ENCODE data around the gene DOCK4.

- TF ChIP-seq BHLHE40 (IDR thresholded peaks at IDR 0.05; ENCODE audit: borderline replicate concordance): no peak
- no peak for TF ChIP-seq HDGF (IDR thresholded peaks at IDR 0.05; ENCODE audit: borderline replicate concordance)
- no peak for TF ChIP-seq FOXM1 (IDR thresholded peaks at IDR 0.05; ENCODE audit: borderline replicate concordance)
- no peak for TF ChIP-seq NFRKB (IDR thresholded peaks at IDR 0.05)
- no peak for TF ChIP-seq SUZ12 (IDR thresholded peaks at IDR 0.05)
- TF ChIP-seq PKNOX1 (IDR thresholded peaks at IDR 0.05): no peak
- TF ChIP-seq FOXA1 (IDR thresholded peaks at IDR 0.05): no peak
Measured at GRCh38 chr7:111985798-111986197, 220.4 kb downstream of the DOCK4 start.
